Activated CD4-positive, alpha-beta T cell treated with anti-CD3 and anti-CD28 coated beads, Interleukin-2, amount 50 U/mL, for 48 hours (primary cell): ENCODE results near the gene STMN1.

ENCODE experiments used
- DNase-seq, 2 experiments: peaks; one replicate each; pipeline ENCODE4 v3.0.0-alpha.2; 2020

Gene STMN1

DNA sequence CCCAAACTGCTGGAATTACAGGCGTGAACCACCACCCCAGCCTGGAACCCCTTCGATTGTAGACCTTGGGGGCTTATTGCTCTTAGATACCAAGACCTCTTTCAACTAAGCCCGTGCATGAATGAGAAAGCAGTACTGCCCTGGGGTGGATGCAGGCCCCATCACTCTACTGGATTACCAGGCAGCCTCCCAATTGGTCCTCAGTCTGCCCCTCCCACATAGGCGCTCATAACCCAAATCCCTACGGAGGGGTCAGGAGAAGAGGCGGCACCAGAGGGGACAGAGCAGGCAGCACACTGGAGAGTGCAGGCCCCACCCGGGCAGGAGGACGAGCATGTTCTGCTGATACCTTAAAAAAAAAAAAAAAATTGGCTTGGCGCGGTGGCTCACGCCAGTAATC, 12.4 kb upstream of the STMN1 start:
- no peak for DNase-seq

DNA sequence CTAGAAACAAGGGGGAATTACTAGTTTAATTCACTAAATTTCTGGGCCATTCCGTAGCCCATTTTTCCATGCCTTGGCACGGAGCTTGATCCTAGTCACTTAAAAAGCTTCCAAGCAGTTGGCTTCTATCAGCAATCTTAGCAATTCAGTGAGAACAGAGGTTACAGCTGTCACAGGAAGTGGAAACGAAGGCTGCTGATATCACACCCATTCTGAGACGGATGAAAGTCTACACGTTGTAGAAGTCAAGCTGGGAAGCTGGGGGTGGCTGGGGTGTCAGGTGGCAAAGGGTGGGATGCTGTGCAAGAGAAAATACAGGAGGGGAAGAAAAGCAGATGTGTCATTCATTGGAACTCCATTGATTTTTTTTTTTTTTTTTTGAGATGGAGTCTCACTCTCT, 11.8 kb upstream of the STMN1 start:
- DNase-seq, result peak in 1 of 2 experiments; percentile 22

DNA sequence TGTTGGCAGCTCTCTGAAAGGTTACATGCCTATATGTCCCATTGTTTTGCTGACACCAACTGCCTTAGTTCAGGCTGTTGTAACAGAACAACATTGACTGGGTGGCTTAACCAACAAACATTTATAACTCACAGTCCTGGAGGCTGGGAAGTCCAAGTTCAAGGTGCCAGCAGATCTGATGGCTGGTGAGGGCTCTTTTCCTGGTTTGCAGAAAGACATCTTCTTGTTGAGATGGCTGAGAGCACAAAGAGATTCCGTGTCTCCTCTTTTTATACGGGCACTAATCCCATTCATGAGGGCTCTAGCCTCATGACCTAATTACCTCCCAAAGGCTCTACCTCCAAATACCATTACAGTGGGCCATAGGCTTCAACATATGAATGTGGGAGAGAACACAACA, 10.2 kb upstream of the STMN1 start:
- DNase-seq, result no peak

DNA sequence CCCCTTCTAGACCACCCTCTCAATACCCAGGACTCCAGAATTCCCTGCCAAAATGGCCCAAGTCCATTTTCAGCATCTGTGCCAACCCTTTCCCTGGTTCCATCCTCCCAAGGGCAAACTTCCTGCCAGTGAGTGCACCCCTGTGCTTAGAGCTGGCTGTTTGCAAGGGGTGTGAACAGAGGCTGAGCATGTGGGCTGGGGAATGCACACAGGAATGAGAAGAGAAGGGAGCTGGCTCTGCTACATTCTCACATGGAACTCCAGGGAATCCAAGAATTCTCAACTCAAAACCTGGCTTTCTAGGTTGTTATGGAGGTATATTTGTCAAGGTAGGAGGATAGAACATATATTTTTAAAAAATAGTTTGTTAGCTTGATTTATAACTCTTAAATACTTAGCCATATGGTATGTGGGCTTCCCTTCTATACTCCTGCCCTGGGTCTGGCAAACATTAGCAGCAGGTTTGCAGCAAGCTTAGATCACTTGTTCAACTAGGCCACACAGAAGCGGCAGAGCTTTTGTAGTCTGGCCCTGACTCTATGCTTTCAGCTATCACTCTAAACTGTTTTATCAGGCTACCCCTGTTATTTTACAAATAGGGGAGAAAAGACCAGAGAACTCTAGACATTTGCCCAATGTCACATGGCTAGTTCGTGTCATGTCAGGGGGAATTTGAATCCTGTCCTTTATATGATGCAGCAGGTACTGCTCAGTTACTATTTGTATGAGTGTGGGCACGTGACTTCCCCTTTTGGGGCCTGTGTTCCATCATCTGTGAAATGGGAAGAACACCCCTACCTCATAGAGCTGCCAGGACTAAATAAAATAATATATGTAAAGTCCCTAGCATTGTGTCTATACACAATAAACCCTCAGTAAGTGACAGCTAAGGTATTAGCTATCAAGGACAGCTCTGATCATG, 8.1 kb upstream of the STMN1 start:
- no peak for DNase-seq

DNA sequence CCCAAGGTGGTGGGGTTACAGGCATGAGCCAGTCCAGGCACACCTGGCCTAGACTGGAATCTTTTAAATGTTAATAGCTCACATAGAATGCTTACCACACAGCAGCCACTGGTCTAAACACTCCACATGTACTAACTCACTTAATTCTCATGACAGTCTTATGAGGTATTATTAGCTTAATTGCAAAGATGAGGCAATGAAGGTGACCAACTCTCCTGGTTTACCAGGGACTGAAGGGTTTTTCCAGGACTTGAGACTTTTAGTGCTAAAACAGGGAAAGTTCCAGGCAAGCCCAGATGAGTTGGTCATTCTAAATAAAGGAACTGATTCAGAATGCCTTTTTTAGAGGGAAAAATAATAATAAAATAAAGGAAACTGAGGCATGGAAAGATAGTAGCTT, 7.0 kb upstream of the STMN1 start:
- DNase-seq, result no peak

DNA sequence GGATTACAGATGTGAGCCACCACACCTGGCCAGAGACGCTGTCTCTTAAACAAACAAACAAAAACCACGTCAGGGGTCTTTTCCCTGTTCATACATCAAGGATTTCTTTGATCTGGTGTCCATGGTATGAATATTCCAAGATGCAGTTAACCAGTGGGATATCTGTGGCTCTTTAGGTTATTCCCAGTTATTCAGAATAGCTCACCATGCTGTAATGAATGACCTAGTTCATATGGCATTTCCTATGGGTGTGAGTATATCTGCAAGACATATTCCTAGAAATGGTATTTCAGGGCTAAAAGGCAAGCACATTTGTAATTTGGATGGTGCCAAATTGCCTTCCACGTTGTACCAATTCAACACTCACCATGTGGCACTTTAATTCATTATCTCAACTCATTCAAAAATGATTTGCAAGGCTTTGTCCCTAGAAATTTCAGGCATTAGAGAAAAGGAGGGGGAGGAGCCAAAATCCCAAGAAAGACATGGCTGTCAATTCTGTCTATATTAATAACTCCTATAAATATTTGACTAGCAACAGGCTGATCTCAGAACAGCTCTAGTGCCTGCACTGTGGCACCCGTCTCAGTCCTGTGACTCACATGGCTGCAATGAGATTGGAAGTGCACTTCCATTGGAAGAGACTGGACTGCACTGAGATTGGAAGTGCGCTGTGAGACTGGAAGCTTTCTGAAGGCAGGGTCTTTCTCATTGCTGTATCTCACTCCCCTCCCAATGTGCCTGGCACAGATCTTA, 6.0 kb upstream of the STMN1 start:
- DNase-seq, result no peak

DNA sequence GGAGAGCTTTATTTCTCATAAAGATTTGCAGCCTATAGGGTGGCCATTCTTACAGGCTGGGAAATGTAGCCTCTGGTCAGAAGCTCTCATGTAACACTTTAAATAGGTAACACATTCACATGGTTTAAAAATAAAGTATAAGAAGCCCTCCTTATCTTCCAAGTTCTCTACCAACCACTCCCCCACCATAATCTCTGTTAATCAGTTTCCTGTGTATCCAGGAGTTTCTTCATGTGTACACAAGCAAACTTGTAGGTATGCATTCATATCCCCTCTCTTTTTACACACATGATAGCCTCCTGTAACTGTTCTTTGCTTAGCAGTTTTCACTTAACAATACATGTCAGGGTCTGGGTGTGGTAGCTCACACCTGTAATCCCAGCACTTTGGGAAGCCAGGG, 4.9 kb upstream of the STMN1 start:
- DNase-seq, result no peak

DNA sequence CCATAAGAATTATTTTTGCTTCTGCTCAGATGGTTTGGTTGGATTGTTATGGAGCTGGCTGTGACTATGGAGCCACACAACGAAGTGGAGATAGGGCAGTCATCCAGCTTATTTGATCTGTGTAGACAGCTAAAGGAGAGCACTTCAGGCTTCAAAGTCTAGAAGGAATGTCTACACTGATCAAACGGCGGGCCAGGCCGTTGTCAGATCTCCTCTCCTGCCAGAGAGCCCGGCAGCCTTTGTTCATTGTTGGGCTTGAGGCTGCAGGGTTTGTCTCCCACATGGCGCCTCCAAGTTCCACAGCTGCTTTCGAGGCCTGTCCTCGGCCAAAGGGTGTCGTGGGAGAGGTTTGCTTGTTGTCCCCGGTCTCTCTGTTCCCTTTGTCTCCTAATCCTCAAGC, 2.8 kb upstream of the STMN1 start:
- DNase-seq, result no peak

DNA sequence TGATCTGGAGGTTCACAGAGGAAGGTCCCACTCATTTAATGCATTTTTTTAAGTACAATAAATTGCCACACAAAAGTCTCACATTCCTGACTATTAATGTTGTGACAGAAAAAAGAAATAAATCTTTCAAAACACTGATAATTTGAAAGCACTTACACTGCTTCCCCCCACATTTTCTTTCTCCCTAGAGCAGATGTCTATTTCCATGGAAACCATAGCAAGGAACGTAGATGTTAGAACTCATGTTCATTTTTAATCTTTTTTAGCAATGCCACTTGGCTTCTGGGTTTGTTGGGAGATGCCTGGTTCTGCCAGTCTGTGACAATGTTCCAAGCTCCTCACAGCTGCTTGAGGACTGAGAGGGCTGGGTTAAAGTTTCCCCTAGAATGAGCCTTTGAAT, 1.9 kb upstream of the STMN1 start:
- no peak for DNase-seq

DNA sequence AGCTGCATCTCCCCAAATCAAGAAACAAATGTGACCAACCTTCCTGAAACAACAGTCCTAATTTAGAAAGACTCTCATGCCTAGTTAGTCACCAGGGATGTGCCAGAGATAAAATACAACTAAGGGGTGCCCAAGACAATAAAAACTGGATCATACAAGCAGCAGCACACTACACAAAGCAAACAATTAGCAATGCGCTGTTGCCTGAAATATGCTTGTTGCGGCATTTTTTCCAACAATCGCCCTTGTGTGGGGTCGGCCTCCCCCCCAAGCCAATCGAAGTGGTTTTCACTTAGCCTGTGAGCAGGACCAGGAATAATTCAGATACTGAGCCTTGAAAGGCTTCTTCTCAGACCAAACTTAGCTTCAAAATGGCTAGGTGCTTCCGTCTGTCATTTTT, 1.4 kb upstream of the STMN1 start:
- DNase-seq, result no peak

DNA sequence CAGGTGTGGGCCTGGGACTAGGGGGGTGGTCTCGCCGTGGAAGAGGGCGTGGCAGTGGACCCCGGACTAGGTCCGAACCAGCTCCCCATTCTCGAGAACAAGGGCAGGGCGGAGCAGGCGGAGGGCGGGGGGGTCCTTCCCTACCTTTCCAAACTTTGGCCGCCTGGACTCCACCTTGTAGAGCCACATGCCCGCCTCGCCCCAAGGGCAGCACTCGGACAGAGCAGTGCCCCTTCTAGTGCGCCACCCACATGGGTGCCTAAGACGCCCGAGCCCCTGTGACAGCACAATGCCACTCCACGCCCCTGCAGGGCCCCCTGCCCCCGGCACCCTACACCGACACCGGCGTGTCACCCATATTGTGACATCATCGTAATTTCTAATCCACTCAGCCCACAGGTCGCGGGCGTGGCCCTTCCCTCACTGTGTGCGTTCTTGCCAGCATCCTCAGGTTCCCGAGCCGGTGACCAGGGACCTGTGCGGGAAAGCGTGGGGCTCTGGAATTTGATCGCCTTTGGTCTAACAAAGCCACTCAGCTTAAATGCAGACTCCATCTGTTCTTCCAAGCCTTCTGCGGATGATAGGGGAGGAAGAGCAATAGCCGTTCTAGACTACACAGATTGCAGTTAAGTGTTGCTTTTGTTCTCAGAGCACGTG, 553 bp upstream of the STMN1 start:
- DNase-seq, result peak; percentile 26 to 40

DNA sequence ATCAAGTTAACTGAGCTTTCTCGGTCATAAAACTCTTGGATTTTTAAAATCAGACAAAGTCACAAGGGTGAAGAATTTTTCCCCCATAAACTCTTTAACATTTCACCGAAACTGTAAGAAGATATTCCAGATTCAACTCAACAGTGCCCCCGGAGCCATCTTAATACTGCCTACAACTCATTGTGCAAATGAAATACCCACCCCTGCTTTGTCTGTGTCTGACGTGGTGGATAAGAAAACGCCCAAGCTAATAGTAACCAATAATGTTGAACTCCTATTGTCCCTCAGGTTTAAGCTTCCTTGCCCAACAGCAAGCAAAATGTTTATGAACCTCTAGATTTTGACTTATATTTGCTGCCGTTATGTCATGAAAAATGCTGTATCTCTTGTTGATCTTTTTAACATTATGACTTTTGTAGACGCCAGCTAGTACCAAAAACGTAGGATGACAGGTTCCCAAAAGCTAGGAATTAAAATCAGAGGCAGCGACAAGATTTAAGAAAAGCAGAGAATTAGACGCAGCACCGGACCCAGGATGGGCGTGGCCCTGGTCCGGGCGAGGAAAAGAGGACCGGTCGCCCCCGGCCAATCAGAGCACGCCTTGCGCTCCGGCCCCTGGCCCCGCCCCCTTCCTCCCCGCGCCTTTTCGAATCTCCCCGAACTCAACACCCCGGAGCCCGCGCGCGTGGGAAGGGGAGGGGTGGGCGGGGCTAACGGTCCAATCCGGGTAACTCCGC, 1.1 kb downstream of the STMN1 start:
- DNase-seq, result peak; percentile 99

DNA sequence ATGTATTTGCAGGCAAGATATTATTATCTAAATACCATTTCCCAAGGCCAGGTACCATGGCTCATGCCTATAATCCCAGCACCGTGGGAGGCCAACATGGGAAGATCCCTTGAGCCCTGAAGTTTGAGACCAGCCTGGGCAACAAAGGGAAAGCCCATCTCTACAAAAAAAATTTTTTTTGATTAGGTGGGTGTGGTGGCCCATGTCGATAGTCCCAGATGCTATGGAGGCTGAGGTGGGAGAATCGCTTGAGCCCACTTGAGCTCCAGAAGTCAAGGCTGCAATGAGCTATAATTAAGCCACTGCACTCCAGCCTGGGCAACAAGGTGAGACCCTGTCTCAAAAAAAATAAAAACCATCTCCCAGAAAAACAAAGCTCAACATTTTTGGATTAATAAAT, 2.2 kb downstream of the STMN1 start:
- DNase-seq, result no peak

DNA sequence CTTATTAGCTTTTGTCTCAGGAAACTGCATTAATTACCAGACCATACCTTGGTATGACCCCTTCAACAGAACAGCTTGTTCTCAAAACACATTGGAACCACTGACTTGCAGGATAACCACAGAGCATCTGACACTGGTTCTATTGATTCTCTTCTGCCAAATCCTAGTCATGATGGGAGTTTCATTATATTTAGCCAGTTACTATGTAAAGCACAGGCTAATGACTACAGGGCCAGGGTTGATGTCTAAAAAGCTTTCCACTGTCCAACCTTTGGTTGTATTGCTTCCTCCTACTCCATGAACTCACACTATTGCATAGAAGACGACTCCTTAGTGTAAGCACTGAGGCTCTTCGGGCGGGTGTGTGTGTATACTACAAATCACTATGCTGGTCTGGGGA, 3.8 kb downstream of the STMN1 start:
- no peak for DNase-seq

DNA sequence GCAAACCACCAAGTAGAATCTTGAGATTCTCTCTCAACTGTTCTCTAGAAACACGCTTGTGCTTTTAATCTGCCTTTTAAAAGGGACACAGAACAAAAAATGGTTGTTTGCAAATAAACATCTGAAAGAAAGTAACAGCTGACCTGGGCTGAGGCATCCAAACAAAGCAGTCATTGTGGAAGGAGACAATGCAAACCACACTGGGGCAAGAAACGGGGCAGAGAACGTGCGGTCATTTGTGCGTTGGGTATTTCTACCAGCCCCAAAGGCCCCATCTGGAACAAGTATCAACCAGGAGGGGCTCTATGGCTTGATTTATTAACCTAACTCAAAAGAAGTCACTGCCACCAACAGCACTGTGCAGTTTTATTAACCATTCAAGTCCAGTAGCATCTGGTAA, 6.0 kb downstream of the STMN1 start:
- no peak for DNase-seq

DNA sequence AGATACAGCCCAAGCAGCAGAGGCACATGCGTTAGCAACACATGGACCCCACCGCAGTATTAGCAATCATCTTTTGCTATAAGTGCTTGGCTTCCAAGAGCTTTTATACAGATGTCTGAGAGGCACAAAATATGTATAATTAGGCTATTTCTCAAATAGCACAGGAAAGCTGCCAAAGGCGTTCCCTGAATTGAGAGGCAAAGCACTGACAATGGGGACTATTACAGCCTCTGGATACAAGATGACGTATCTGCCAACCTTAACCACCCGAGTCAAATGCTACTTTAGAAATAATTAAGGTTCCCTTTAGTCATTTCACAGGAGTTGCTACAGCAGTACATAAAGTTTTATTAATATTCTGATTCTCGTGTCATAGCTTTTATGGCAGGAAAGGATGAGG, 6.4 kb downstream of the STMN1 start:
- no peak for DNase-seq

DNA sequence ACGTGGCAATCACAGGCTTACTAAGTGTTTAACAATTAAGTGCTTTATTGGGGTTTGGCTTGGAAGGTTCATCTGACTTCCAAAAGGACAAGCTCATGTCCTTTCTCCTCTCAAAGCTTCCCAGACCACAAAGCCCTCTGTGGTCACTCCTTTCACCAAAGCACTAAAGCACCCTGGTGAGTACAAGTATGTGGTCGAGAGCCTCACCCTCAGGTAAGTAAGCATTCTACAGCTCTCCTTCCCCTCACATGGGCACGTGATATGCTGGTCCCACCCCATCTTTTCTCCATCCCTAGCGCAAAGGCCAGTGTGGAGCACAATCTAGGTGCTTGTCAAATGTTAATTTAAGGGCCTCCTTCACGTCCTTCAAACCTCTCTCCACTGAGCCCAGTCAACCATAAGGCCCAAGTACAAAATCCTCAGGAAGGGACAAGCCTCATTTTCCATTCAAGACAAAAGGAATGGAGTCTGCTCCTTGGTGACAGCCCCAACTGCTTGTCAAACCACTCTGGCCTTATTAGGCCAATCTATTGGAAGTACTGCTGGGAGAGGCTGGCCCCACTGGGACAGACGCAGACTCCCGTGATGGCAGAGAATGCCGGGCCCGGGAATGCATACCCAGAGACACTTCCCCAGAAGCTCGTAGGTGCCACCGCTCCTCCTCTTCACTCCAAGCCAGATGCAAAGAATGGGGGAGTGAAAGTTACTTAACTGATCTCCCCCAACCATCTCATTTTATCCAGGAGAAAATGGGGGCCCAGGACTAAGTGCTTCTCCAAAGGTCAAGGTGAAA, 7.8 kb downstream of the STMN1 start:
- no peak for DNase-seq

DNA sequence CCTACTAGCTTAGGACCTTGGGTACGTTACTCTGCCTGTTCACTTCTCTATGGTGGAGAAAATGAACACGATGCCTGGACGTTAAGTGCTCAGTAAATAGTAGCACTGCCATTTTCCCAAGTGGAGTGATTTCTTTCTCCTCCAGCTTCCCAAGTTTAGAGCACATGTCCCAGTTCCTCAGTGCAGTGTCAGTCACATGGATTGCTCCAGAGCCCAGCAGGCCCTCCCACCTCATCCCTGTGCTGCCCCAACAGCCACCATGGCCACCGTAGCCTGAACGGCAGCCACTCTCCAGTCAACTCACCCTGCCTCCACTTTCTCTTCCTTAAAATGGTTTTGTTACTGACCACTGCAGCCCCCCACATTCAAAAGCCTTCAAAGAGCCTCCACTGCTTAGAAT, 8.5 kb downstream of the STMN1 start:
- no peak for DNase-seq

DNA sequence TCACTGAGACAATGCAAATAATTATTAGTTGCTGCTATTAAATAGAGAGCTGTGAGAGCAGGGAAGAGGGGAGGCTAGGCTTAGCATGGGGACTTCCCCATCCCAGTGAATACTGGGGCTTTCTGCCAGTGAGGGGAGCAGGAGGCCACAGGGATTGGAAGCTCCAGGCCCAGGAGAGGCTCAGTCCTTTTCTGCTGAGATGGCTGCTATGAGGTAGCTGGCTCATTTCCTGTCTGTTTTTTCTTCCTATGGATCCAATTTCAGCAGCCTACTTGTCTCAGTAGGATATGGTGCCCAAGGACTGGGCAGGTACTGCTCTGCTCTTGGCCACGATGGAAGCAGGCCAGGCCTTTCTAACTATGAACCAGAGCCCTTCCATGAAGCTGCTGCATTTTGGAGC, 10.0 kb downstream of the STMN1 start:
- DNase-seq, result no peak

DNA sequence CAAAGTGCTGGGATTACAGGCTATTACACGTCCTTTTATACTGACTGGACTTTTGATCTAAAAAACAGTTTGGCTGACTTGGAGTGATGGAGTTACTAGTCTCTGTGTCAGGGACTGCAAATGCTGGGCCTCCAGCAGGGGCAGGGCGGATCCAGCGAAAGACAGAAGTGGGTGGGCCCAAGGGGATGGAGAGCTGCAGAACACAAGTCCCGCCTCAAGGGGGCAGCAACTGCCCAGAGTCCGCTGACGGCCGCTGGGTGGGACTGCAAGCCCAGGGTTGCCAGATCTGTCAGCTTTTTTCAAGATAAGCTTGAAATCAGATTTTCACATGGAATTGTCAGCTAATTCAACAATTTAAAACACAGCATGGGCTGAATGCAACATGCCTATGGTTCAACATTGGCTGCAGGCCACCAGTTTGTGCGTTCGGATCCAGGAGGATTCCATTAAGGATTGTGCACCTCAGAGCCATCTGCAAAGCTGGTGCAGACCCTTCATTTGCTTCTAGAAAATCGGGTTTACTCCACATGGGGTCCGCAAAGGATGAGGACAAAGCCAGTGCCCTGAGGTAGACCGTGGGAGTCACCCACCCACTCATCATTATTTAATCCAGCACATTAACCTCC, 10.7 kb downstream of the STMN1 start:
- peak; percentile 85 to 90 for DNase-seq

DNA sequence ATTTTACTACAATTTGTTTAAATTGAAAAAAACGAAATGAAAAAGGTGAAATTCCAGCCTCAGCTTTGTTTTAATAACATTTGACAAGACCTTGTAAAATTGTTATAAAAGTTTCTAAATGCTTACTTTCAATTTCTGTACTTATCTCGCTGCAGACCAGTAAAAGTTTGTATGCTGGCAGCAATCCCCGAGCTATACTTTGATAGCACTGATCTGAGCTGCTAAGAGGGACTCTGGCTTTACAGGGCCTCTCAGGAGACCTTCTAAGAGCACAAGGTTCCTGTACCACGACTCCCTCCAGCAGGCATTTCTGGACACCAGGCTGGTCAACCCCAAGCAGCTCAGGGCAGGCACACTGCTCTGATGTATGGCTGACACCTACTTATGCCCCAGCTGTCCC, 13.1 kb downstream of the STMN1 start:
- no peak for DNase-seq

DNA sequence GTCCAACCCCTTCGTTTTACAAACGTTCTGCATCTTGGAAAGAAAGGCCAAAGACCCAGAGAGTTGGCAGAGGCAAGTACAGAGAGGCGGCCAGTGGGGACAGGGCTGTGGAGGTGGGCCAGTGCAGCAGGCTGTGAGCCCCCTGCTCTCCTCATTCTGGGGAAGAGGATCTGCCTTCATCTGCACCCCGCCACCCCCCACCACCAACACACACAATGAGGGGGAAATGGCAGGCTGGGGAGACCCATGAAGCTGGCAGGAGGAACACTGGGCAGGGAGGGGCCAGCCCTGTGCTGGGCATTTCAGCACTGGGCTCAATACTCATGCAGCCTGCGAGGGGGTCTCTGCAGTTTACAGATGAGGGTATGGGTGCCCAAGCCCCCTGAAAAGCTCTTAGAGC, 14.6 kb downstream of the STMN1 start:
- DNase-seq, result no peak
